Neural progenitor cell (in vitro differentiated cells): ENCODE measurements around the gene ARHGEF19.

Experiments
- EZH2phosphoT487 ChIP-seq: fragments of 200-600 bp; sonication (generic); IDR thresholded peaks from 2 replicates; pipeline ENCODE4 v1.6.1; 2017; ENCODE audit warnings: antibody characterized with exemption
- TF ChIP-seq, protein P1 (sequence below): fragments of 200-600 bp; sonication (generic); IDR thresholded peaks from 2 replicates; pipeline ENCODE4 v1.5.1; 2017; ENCODE audit warnings: antibody characterized with exemption, mild to moderate bottlenecking

DNA sequence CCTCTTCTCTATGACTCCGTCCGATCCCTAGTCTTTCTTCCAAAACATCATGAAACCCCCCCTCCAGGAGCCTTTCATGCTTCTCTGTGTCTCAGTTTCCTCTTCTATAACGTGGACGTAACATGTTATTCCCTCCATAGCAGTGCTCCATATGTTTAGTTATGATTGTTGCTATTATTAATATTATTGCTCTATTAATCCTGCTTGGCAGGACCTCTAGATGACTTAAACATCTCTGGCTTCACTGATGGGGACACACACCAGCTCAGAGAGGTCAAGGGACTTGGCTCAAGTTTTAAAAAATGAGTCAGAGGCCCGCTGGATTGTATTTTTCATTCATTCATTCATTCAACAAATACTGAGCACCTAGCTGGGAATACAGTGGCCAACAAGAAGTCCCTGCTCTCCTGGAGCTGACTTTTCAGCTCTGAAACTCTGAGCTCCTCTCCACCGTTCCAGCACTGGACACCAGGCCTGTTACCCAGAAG, 24.9 kb upstream of the ARHGEF19 start:
- TF ChIP-seq, protein P1, sequence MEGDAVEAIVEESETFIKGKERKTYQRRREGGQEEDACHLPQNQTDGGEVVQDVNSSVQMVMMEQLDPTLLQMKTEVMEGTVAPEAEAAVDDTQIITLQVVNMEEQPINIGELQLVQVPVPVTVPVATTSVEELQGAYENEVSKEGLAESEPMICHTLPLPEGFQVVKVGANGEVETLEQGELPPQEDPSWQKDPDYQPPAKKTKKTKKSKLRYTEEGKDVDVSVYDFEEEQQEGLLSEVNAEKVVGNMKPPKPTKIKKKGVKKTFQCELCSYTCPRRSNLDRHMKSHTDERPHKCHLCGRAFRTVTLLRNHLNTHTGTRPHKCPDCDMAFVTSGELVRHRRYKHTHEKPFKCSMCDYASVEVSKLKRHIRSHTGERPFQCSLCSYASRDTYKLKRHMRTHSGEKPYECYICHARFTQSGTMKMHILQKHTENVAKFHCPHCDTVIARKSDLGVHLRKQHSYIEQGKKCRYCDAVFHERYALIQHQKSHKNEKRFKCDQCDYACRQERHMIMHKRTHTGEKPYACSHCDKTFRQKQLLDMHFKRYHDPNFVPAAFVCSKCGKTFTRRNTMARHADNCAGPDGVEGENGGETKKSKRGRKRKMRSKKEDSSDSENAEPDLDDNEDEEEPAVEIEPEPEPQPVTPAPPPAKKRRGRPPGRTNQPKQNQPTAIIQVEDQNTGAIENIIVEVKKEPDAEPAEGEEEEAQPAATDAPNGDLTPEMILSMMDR, result no peak
- no peak for TF ChIP-seq EZH2phosphoT487
